HG03520 (cell line): ENCODE data around the gene WSCD2.
"Not testable (repeated sequence)": the region's sequence is repeated elsewhere in the genome, so short reads cannot be mapped to it uniquely, and the experiment has no call there.

Experiments used
- ATAC-seq: cut with Tn5 transposase; IDR thresholded peaks from one replicate; pipeline ENCODE4 v1.9.1; 2021; ENCODE audit warnings: mild to moderate bottlenecking, moderate library complexity; ENCODE audit not compliant: unreplicated experiment

Gene WSCD2

DNA sequence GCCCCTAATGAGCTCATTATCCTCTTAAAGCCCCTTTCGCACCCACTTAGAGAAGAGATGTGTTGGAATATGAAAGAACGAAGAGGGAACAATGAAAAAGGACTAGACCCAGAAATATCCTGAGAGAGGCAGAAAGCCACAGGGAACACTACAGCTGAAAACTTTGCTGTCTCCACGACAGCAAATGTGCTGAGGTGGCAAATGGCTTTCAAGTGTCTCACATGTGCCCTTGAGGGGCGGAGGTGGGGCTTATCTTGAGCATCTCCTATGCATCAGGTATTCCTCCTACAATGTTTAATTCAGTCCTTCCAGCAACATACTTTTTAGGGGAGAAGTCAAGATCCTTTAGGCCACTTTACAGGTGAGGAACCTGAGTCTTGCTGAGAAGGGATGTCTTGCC, 62.9 kb downstream of the WSCD2 start:
- ATAC-seq, result no peak

GRCh38 chr12:108193493-108193892, 64.4 kb downstream of the WSCD2 start:
- no peak for ATAC-seq

GRCh38 chr12:108193917-108194316, 64.8 kb downstream of the WSCD2 start:
- ATAC-seq, result no peak

- no peak for ATAC-seq
Observed at GRCh38 chr12:108194585-108194984, 65.5 kb downstream of the WSCD2 start.

GRCh38 chr12:108196319-108196718, 67.2 kb downstream of the WSCD2 start:
- no peak for ATAC-seq

- no peak for ATAC-seq
Observed at GRCh38 chr12:108196921-108197320, 67.8 kb downstream of the WSCD2 start.

- ATAC-seq, result no peak
Observed at GRCh38 chr12:108198043-108198442, 69.0 kb downstream of the WSCD2 start.

DNA sequence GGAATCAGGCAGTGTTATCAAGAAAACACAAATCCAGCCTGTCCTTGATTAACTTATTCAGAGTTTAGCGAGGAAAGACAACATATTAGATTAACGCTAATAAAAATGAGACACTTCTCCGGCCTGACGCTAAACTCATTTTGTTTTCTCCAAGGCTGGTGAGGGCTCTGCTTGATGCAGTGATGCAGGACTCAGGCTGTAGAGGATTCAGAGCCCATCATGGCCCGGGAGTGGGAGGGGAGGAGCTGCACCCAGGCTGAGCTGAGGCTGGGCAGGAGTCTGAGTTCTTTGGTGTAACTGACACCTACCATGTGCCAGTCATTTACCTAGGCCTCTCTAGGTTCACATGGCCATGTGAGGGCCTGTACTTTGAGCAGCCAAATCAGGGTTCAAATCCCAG, 70.0 kb downstream of the WSCD2 start:
- no peak for ATAC-seq

DNA sequence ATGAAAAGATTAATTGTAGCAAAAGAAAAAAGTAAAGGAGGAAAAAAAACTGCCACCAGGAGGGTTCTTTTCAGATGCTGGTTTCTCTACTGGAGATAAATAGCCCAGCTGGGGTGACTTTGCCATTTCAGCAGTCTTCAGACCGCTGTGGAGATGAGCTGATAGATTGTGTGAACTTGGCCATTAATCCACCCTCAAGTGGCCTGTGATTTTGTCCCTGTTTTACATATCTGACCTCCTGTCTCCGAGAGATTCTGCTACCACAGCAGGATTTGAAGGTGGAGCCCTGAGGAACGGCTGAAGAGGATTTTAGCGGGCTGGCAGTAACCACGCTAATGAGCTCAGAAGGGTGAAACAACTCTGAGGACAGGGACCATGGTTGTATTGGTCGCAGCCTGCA, 72.7 kb downstream of the WSCD2 start:
- ATAC-seq, result no peak

DNA sequence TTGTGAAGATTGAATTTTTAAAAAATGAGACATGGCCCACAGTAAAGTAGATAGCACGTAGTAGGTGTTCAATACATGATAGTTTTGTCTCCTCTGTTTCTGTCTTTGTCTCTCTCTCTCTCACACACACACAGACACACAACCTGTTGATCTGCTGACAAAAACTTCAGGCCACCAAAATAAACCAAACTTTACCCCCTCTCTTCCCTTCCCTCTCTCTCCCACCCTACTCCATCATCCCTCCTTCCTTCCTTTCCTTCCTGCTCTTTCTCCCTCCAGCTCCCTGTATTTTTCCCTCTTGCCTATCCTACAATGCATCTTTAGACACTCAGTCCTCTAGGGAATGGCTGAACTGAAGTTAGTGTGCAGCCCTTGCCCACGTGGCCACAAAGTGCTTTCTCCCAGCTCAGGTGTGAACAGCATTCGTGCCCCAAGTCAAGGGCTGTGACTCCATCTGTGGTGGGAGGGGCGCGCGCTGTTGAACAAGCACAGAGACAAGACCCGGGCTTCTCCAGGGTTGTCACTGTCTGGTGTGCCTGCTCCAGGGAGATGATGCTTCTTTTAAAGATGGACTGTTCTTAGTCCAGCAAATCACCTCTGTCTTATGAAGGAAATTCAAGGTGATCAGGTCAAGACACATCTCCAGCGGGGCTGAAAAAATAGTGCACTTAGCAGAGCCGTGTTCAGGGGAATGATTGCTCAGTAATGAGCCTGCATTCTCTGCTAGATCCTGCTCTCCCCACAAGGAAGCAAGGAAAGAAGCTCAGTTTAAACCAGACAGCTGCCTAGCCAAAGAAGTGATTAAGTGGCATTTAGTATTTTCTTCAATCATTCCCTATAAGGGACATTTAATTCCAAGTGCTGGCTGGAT, 75.3 kb downstream of the WSCD2 start:
- ATAC-seq, result no peak

- ATAC-seq, result no peak
Observed at GRCh38 chr12:108205864-108206263, 76.8 kb downstream of the WSCD2 start.

DNA sequence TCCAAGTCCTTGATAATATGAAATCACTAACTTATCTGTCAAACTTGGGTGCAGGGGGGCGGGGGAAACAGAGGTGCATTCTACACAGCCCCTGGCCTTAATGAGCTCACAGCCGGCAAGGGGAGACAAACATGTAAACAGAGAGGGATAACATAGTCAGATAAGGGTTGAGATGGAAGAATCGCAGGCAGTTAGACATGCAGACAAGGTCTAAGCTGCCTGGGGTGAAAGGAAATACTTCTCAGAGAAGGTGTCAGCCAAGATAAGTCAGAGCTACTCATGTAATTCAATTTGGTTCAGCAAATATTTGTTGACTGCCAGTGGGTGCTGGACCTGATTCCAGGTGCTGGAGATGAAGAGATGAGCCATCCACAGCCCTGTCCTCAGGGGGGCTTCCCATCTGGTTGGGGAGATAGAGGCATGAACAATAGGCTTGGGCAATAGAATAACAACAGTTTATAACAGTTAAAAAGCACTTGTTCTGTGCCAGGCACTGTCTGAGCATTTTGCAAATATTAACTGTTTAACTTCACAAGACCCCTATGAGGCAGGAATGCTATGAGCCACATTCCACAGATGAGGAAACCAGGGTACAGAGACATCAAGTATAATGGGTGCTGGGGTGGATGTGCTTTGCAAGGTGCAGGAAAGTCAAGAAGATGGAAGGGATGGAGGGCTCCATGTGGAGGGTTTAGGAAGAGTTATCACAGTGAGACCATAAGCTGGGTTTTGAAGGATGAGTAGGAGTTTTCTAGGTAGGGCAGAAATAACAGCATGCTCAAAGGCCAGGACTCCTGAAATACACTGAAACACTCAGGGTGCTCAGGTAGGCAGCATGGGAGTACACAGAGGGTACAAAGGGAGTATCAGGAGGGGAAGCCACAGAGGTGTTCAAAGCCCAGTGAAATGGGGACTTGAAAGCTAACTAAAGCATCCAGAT, 79.0 kb downstream of the WSCD2 start:
- no peak for ATAC-seq

GRCh38 chr12:108210001-108210400, 80.9 kb downstream of the WSCD2 start:
- ATAC-seq, result no peak

DNA sequence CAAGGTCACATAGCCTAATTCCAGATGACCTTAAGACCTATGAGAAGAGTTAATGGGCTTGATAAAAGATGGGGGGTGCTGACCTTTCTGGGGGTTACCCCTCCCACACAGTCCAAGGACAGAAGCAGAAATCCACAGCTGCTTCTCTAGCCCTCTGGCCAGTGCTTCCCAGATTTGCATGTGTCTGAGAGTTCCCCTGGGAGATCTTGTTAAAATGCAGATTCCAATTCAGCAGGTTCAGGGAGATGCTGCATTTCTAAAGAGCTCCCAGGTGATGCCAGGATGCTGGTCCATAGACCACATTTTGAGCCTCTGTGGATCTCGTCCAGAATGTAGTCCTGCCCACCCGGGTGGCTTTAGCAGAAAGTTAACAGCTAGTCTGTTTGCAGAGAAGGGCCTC, 82.1 kb downstream of the WSCD2 start:
- ATAC-seq, result no peak

DNA sequence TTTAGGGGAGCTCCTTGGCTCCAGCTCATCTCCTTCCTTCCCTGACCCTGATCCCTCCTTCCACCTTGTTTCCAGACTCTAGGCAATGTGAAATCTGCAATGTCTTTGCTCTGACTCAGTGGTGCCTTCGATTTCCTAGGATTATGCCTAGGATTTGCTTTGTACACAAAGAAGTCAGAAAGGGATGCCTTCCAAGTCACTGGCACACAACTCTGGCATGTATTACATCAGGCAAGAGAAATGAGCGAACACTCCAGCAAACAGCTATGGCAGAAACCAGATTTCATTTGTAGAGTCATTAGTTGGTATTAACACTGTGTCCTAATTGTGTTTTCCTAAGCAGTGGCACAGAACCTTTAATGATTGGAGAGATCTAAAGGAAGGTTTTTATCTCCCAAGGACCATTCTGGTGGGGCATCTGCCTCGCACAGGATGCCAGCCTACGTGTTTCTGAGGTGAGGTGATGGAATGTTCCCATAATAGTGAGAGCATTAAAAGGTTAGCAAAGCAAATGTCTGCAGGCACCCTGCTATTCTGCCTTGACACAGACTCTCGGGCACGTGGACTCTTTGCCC, 84.9 kb downstream of the WSCD2 start:
- ATAC-seq, result no peak

DNA sequence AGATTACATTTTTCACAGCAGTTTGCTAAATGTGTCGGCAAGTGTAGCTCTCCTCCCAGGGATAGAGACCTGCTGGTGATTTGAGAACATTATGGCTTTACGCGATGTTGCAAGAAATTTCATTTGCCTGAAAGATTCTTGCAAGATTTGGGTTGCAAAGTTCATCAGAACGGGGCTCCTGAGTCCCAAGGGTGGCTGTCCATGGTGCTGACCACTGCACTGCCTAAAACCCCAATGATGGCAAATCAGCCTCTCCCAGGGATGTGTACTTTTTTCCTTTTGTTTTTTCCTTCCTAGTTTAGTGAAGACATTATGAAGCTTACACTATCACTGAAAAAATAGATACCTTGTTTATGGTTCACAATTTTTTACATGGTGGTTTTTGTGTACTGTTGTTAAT, 85.4 kb downstream of the WSCD2 start:
- no peak for ATAC-seq

DNA sequence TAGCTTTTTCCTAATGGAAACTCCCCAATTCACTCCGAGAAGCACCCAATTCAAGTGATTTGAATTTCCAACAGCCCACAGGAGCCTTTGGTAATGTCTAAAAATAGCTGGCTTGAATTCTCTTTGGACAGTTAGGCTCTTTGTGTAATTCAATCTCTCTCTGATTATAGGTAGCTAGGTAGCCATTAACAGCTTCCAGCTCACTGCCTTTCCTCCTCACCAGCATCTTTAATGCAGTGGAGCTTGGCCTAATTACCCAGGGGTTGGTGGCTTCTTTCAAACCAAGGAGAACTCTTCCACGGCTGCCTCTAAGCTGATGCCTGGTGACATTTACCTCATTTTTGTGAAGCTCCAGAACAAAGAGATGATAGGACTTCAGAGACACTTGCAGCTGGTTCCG, 86.4 kb downstream of the WSCD2 start:
- ATAC-seq, result no peak

DNA sequence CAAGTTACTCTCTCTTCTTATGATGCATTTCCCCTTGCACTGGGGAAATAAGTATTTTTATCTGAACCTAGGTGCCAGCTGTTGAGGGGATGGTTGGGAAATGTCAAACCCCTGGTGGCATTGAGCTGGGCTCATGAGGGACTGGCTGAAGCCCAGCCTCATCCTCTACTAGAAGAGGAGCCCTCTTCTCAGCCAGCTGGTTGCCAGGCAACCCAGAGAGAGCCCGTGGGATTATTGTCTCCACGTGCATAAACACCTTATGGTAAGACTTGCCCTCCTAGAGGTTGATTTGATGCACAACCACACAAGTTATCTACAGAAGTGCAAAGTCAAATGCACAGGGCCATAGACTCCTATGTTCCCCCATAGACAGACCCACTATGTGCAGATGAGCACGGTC, 89.8 kb downstream of the WSCD2 start:
- no peak for ATAC-seq

DNA sequence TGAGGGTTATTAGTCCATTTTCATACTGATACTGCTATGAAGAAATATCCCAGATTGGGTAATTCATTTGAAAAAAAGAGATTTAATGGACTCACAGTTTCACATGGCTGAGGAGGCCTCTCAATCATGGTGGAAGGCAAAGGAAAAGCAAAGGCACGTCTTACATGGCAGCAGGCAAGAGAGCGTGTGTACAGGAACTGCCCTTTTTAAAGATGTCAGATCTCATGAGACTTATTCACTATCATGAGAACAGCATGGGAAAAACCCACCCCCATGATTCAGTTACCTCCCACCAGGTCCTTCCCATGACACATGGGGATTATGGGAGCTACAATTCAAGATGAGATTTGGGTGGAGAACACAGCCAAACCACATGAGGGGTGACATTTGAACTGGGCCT, 96.0 kb downstream of the WSCD2 start:
- ATAC-seq, result not testable (repeated sequence)

- no peak for ATAC-seq
Observed at GRCh38 chr12:108226866-108227265, 97.8 kb downstream of the WSCD2 start.

GRCh38 chr12:108228746-108229145, 99.7 kb downstream of the WSCD2 start:
- ATAC-seq, result no peak
